Neural progenitor cell (in vitro differentiated cells): ENCODE measurements around the gene MTSS2. TPM values are rescaled to one million over a fixed set of nuclear protein-coding genes. Genes with fewer than 3 reads are reported as not detected.

ENCODE experiments used
- DNase-seq: peaks from one replicate; pipeline ENCODE4 v3.0.0-alpha.2; 2016; ENCODE audit warnings: low spot score
- H2AFZ ChIP-seq: fragments of 200-600 bp; sonication (generic); replicated peaks from 2 replicates; pipeline ENCODE4 v1.6.1; 2016; ENCODE audit warnings: antibody characterized with exemption
- H3F3A ChIP-seq: fragments of 200-600 bp; sonication (generic); 2 replicates; pipeline ENCODE4 v1.6.1; 2016; ENCODE audit warnings: antibody characterized with exemption, low read depth
- H3K27ac ChIP-seq: fragments of 200-600 bp; sonication (generic); 2 replicates; pipeline ENCODE4 v1.5.1; 2016; ENCODE audit warnings: mild to moderate bottlenecking
- H3K27me3 ChIP-seq: fragments of 200-600 bp; sonication (generic); 2 replicates; pipeline ENCODE4 v1.6.1; 2016; ENCODE audit warnings: mild to moderate bottlenecking, moderate library complexity
- H3K36me3 ChIP-seq: fragments of 200-600 bp; sonication (generic); 2 replicates; pipeline ENCODE4 v1.5.1; 2016
- H3K4me1 ChIP-seq: fragments of 200-600 bp; sonication (generic); 2 replicates; pipeline ENCODE4 v1.6.1; 2016; ENCODE audit warnings: mixed run types
- H3K4me2 ChIP-seq: fragments of 200-600 bp; sonication (generic); 2 replicates; pipeline ENCODE4 v1.6.1; 2016
- H3K4me3 ChIP-seq: fragments of 200-600 bp; sonication (generic); 2 replicates; pipeline ENCODE4 v1.5.1; 2016
- H3K79me2 ChIP-seq: fragments of 200-600 bp; sonication (generic); 2 replicates; pipeline ENCODE4 v1.6.1; 2016; ENCODE audit warnings: low read depth
- H3K9ac ChIP-seq: fragments of 200-600 bp; sonication (generic); 2 replicates; pipeline ENCODE4 v1.6.1; 2016
- H3K9me3 ChIP-seq: fragments of 200-600 bp; sonication (generic); 2 replicates; pipeline ENCODE4 v1.5.1; 2016; ENCODE audit warnings: low read depth
- H4K20me1 ChIP-seq: fragments of 200-600 bp; sonication (generic); 2 replicates; pipeline ENCODE4 v1.6.1; 2016; ENCODE audit warnings: low read depth
- H3K27ac Mint-ChIP-seq: 3 replicates; pipeline ENCODE4 v1.8.0; 2021; ENCODE audit warnings: mixed read lengths
- H3K27me3 Mint-ChIP-seq: 2 replicates; pipeline ENCODE4 v1.8.0; 2022; ENCODE audit warnings: low read depth, mild to moderate bottlenecking, inconsistent platforms, moderate library complexity, mixed read lengths; ENCODE audit not compliant: insufficient read depth
- H3K36me3 Mint-ChIP-seq: 3 replicates; pipeline ENCODE4 v1.8.0; 2021; ENCODE audit warnings: mixed read lengths
- H3K4me1 Mint-ChIP-seq: 3 replicates; pipeline ENCODE4 v1.8.0; 2021; ENCODE audit warnings: mixed read lengths
- H3K4me3 Mint-ChIP-seq: 3 replicates; pipeline ENCODE4 v1.8.0; 2021; ENCODE audit warnings: mild to moderate bottlenecking, moderate library complexity, mixed read lengths
- H3K9me3 Mint-ChIP-seq: 3 replicates; pipeline ENCODE4 v1.8.0; 2020; ENCODE audit warnings: mixed read lengths
- CTCF ChIP-seq: fragments of 200-600 bp; sonication (generic); IDR thresholded peaks from 2 replicates; pipeline ENCODE4 v1.5.1; 2017; ENCODE audit warnings: antibody characterized with exemption, mild to moderate bottlenecking
- EZH2 ChIP-seq: fragments of 200-600 bp; sonication (generic); IDR thresholded peaks from 2 replicates; pipeline ENCODE4 v1.6.1; 2017; ENCODE audit warnings: antibody characterized with exemption, mild to moderate bottlenecking, moderate library complexity
- EZH2phosphoT487 ChIP-seq: fragments of 200-600 bp; sonication (generic); IDR thresholded peaks from 2 replicates; pipeline ENCODE4 v1.6.1; 2017; ENCODE audit warnings: antibody characterized with exemption
- total RNA-seq: library from RNA; depleted of rRNA; stranded (reverse); fragments of >200 nt; gene quantifications from 2 replicates; pipeline ENCODE4 v1.2.3, GENCODE V29; 2015; ENCODE audit warnings: low replicate concordance

The MTSS2 gene
- total RNA-seq, 1 donor from 2014 or later = 6.2 TPM

GRCh38 chr16:70678898-70679670, 6.8 kb downstream of the MTSS2 start:
- no peaks in the 10 kb centered on the region for H3K27me3 Mint-ChIP-seq
- Histone ChIP-seq H3K79me2 (no peaks in the 10 kb centered on the region), H4K20me1 (peaks cover 39% of the 10 kb centered on the region), H3F3A (no peaks in the 10 kb centered on the region), H2AFZ (no peak overlapping the region), H3K36me3 (no peaks in the 10 kb centered on the region), H3K4me3 (no peak overlapping the region), H3K4me1 (no peaks in the 10 kb centered on the region), H3K4me2 (no peak overlapping the region), H3K9ac (no peak overlapping the region), H3K27me3 (no peaks in the 10 kb centered on the region), H3K9me3 (no peaks in the 10 kb centered on the region), H3K27ac (no peak overlapping the region)
- no peak overlapping the region for H3K4me3 Mint-ChIP-seq
- H3K4me1 Mint-ChIP-seq = peaks cover 9% of the 10 kb centered on the region
- H3K36me3 Mint-ChIP-seq = peaks cover 8% of the 10 kb centered on the region
- H3K9me3 Mint-ChIP-seq = no peaks in the 10 kb centered on the region
- H3K27ac Mint-ChIP-seq = no peak overlapping the region
- no peak for DNase-seq
- TF ChIP-seq EZH2 = no peak
- TF ChIP-seq CTCF = no peak
- TF ChIP-seq EZH2phosphoT487 = no peak

GRCh38 chr16:70678121-70678897, 7.5 kb downstream of the MTSS2 start:
- H3K27me3 Mint-ChIP-seq = no peaks in the 10 kb centered on the region
- Histone ChIP-seq H2AFZ (no peak overlapping the region), H3K9ac (no peak overlapping the region), H3K9me3 (no peaks in the 10 kb centered on the region), H3K4me2 (no peak overlapping the region), H3K36me3 (no peaks in the 10 kb centered on the region), H3K27me3 (no peaks in the 10 kb centered on the region), H3K4me1 (no peaks in the 10 kb centered on the region), H3F3A (no peaks in the 10 kb centered on the region), H3K4me3 (no peak overlapping the region), H3K27ac (no peak overlapping the region), H4K20me1 (peaks cover 31% of the 10 kb centered on the region), H3K79me2 (no peaks in the 10 kb centered on the region)
- DNase-seq = no peak
- no peak overlapping the region for H3K4me3 Mint-ChIP-seq
- H3K9me3 Mint-ChIP-seq = no peaks in the 10 kb centered on the region
- no peak overlapping the region for H3K27ac Mint-ChIP-seq
- peaks cover 9% of the 10 kb centered on the region for H3K4me1 Mint-ChIP-seq
- TF ChIP-seq EZH2 (no peak), EZH2phosphoT487 (no peak), CTCF (no peak)
- peaks cover 11% of the 10 kb centered on the region for H3K36me3 Mint-ChIP-seq

GRCh38 chr16:70677499-70678120, 8.2 kb downstream of the MTSS2 start:
- Histone ChIP-seq H3F3A (no peaks in the 10 kb centered on the region), H3K36me3 (no peaks in the 10 kb centered on the region), H2AFZ (no peak overlapping the region), H3K27ac (no peak overlapping the region), H3K27me3 (no peaks in the 10 kb centered on the region), H3K79me2 (no peaks in the 10 kb centered on the region), H3K9me3 (no peaks in the 10 kb centered on the region), H3K4me3 (no peak overlapping the region), H3K9ac (no peak overlapping the region), H3K4me2 (no peak overlapping the region), H3K4me1 (no peaks in the 10 kb centered on the region), H4K20me1 (peaks cover 24% of the 10 kb centered on the region)
- H3K27ac Mint-ChIP-seq = no peak overlapping the region
- peaks cover 12% of the 10 kb centered on the region for H3K36me3 Mint-ChIP-seq
- peaks cover 6% of the 10 kb centered on the region for H3K4me1 Mint-ChIP-seq
- no peak for TF ChIP-seq EZH2phosphoT487
- TF ChIP-seq EZH2 = no peak
- no peak for TF ChIP-seq CTCF
- DNase-seq = no peak
- no peak overlapping the region for H3K4me3 Mint-ChIP-seq
- H3K9me3 Mint-ChIP-seq = no peaks in the 10 kb centered on the region
- no peaks in the 10 kb centered on the region for H3K27me3 Mint-ChIP-seq
